Endothelial cell of umbilical vein (primary cell): ENCODE data around the gene ODAPH. TPM values are rescaled to one million over a fixed set of nuclear protein-coding genes. Genes with fewer than 3 reads are reported as not detected.

Experiments used
- BruUV-seq: library from RNA; stranded (reverse); fragments of 400-500 nt; replicated peaks from 2 replicates; lab custom pipeline; 2021; lab: Mats Ljungman, UMichigan
- CTCF ChIA-PET: fragments of 300-600, 350-600 bp; sonication (Branson Sonifier 250); formaldehyde crosslinking; loops from one replicate; lab custom pipeline; 2021; ENCODE audit warnings: antibody characterized with exemption, inconsistent platforms; lab: Charles Lee
- POLR2A ChIA-PET: fragments of 300-600, 350-600 bp; sonication (Branson Sonifier 250); formaldehyde crosslinking; loops from one replicate; lab custom pipeline; 2021; ENCODE audit warnings: antibody characterized with exemption, inconsistent platforms; lab: Charles Lee
- DNase-seq: peaks from one replicate; pipeline ENCODE4 v3.0.0-alpha.2; 2011; ENCODE audit warnings: low read depth, low spot score
- FAIRE-seq: peaks from 2 replicates; lab custom pipeline; 2011; peaks lifted over from hg19 to GRCh38; lab: Jason Lieb, UNC
- H2AFZ ChIP-seq: 2 replicates; pipeline ENCODE4 v1.6.0; 2012; ENCODE audit warnings: low read depth, low read length, control low read depth, inconsistent platforms
- H3K27ac ChIP-seq: 2 replicates; pipeline ENCODE4 v1.5.1; 2011; ENCODE audit warnings: low read depth, mild to moderate bottlenecking, control low read depth, low read length, moderate library complexity; ENCODE audit not compliant: insufficient read depth
- H3K27me3 ChIP-seq, 2 experiments: 2 replicates each; pipeline versions ENCODE4 v1.6.0 to v1.6.1; 2011; ENCODE audit warnings: low read length in 2 of 2, mixed read lengths in 1 of 2; ENCODE audit not compliant: control insufficient read depth in 2 of 2, insufficient read depth in 2 of 2
- H3K36me3 ChIP-seq, 2 experiments: 2 replicates in 1 of 2; 3 replicates in 1 of 2; pipeline ENCODE4 v1.5.1; 2011; ENCODE audit warnings: low read length in 2 of 2, mild to moderate bottlenecking in 1 of 2, moderate library complexity in 1 of 2; ENCODE audit not compliant: control insufficient read depth in 2 of 2, insufficient read depth in 2 of 2; ENCODE audit errors: extremely low read depth in 1 of 2
- H3K4me1 ChIP-seq: 3 replicates; pipeline ENCODE4 v1.5.1; 2011; ENCODE audit warnings: mild to moderate bottlenecking, low read length; ENCODE audit not compliant: control insufficient read depth, insufficient read depth; ENCODE audit errors: extremely low read depth
- H3K4me2 ChIP-seq: 2 replicates; pipeline ENCODE4 v1.6.1; 2011; ENCODE audit warnings: low read length, control low read depth, mixed read lengths; ENCODE audit not compliant: insufficient read depth
- H3K4me3 ChIP-seq, 3 experiments: fragments of 200-600 bp in 1 of 3; sonication (generic), shearing (Covaris generic) in 1 of 3; replicated peaks in 1 of 3; 2 replicates each; pipeline ENCODE4 v1.5.1; 2011 to 2016; ENCODE audit warnings: control low read depth in 3 of 3, low read length in 3 of 3, mild to moderate bottlenecking in 2 of 3, inconsistent platforms in 1 of 3, low read depth in 1 of 3, moderate library complexity in 1 of 3; ENCODE audit not compliant: insufficient read depth in 1 of 3
- H3K79me2 ChIP-seq: 2 replicates; pipeline ENCODE4 v1.6.0; 2012; ENCODE audit warnings: low read length, inconsistent platforms; ENCODE audit not compliant: control insufficient read depth, insufficient read depth
- H3K9ac ChIP-seq: replicated peaks from 2 replicates; pipeline ENCODE3; 2011; ENCODE audit warnings: low read length, control low read depth; ENCODE audit not compliant: insufficient read depth; ENCODE audit errors: extremely low read depth
- H3K9me1 ChIP-seq: replicated peaks from 3 replicates; pipeline ENCODE4 v1.6.0; 2011; ENCODE audit warnings: mild to moderate bottlenecking, low read length; ENCODE audit not compliant: control insufficient read depth, insufficient read depth; ENCODE audit errors: extremely low read depth
- H3K9me3 ChIP-seq: replicated peaks from 2 replicates; pipeline ENCODE4 v1.5.1; 2012; ENCODE audit warnings: low read length, inconsistent platforms; ENCODE audit not compliant: control insufficient read depth, insufficient read depth
- H4K20me1 ChIP-seq: replicated peaks from 2 replicates; pipeline ENCODE3; 2011; ENCODE audit warnings: mild to moderate bottlenecking, low read length; ENCODE audit not compliant: control insufficient read depth, insufficient read depth; ENCODE audit errors: extremely low read depth
- CTCF ChIP-seq, 2 donors: IDR thresholded peaks; 1 replicate in 1 of 2; 2 replicates in 1 of 2; pipeline ENCODE4 v1.5.1; 2011; ENCODE audit warnings: low read length in 2 of 2, mild to moderate bottlenecking in 2 of 2, moderate library complexity in 2 of 2, control low read depth in 1 of 2, inconsistent platforms in 1 of 2, low read depth in 1 of 2; ENCODE audit not compliant: insufficient read depth in 1 of 2; ENCODE audit errors: extremely low read depth in 1 of 2
- EZH2 ChIP-seq: IDR thresholded peaks from 2 replicates; pipeline ENCODE4 v1.6.1; 2012; ENCODE audit warnings: borderline replicate concordance, low read depth, mild to moderate bottlenecking, moderate library complexity, low read length, inconsistent platforms; ENCODE audit not compliant: severe bottlenecking
- FOS ChIP-seq: IDR thresholded peaks from 2 replicates; pipeline ENCODE4 v1.6.1; 2011; ENCODE audit warnings: mild to moderate bottlenecking, low read length, moderate library complexity, borderline replicate concordance; ENCODE audit not compliant: insufficient read depth
- GATA2 ChIP-seq: IDR thresholded peaks from 2 replicates; pipeline ENCODE4 v1.7.0; 2011; ENCODE audit warnings: low read depth, mild to moderate bottlenecking, moderate library complexity, mixed read lengths, low read length; ENCODE audit not compliant: insufficient read length, insufficient read depth
- JUN ChIP-seq: IDR thresholded peaks from 2 replicates; pipeline ENCODE4 v1.6.1; 2011; ENCODE audit warnings: borderline replicate concordance, low read depth; ENCODE audit not compliant: insufficient read length, insufficient read depth
- MAX ChIP-seq: IDR thresholded peaks from 2 replicates; pipeline ENCODE4 v1.6.1; 2011; ENCODE audit not compliant: insufficient read depth, insufficient read length
- MYC ChIP-seq: IDR thresholded peaks from one replicate; pipeline ENCODE4 v1.6.1; 2011; ENCODE audit warnings: mild to moderate bottlenecking, low read depth, low read length
- POLR2A ChIP-seq: IDR thresholded peaks from 2 replicates; pipeline ENCODE4 v1.6.1; 2012; ENCODE audit warnings: low read depth, mild to moderate bottlenecking, control low read depth, low read length
- POLR2AphosphoS5 ChIP-seq: IDR thresholded peaks from 2 replicates; pipeline ENCODE4 v1.6.1; 2012; ENCODE audit warnings: low read depth, mild to moderate bottlenecking, control low read depth, low read length, moderate library complexity; ENCODE audit not compliant: insufficient read depth
- dilution Hi-C: fragments of 300-500 bp; cut with MboI; formaldehyde crosslinking; loops from one replicate; pipeline ENCODE4 v1.15.0; 2019; ENCODE audit warnings: low sequenced_read_pairs; ENCODE audit not compliant: extremely low pct_ligation_motif_present
- intact Hi-C: fragments of 100-400 bp; cut with micrococcal nuclease; formaldehyde crosslinking; loops from one replicate; pipeline ENCODE4 v1.10.0; 2022
- polyA plus RNA-seq, 4 experiments: library from polyadenylated mRNA; depleted of rRNA in 3 of 4; stranded (reverse) in 3 of 4; unstranded in 1 of 4; fragments of >200 nt; gene quantifications; 2 replicates each; pipeline versions ENCODE4 v1.2.1 to v1.2.3, GENCODE V29; 2011 to 2012; ENCODE audit warnings: missing spikeins in 1 of 4
- total RNA-seq: library from RNA; stranded (reverse); gene quantifications from 2 replicates; pipeline ENCODE4 v1.2.3, GENCODE V29; 2021

ODAPH gene
- total and polyA plus RNA-seq, 2 donors (not counting 3 experiments of a cell fraction or from before 2014, with no cell fraction given), result not detected

GRCh38 chr4:75584067-75584466 is 28.2 kb downstream of the ODAPH start:
- POLR2A ChIA-PET, result no interaction called here
- peak; percentile 4 for DNase-seq
- Histone ChIP-seq H3K79me2 (no peaks in the 10 kb centered on the region), H3K27me3 (peaks cover 5 to 11% of the 10 kb centered on the region in 2 experiments), H2AFZ (no peak overlapping the region), H3K36me3 (no peaks in the 10 kb centered on the region), H3K9ac (no peak overlapping the region), H4K20me1 (no peaks in the 10 kb centered on the region), H3K4me1 (no peaks in the 10 kb centered on the region), H3K4me2 (no peak overlapping the region), H3K27ac (no peak overlapping the region), H3K4me3 (no peak overlapping the region), H3K9me1 (no peaks in the 10 kb centered on the region), H3K9me3 (no peaks in the 10 kb centered on the region)
- no peak for TF ChIP-seq EZH2
- TF ChIP-seq POLR2AphosphoS5, result no peak
- TF ChIP-seq JUN, result no peak
- no peak for TF ChIP-seq FOS
- no peak for TF ChIP-seq MYC
- TF ChIP-seq CTCF (IDR thresholded peaks at IDR 0.05; ENCODE audit: extremely low read depth in 1 of 2, insufficient read depth in 1 of 2, low read depth in 1 of 2, low read length in 2 of 2), result no peak
- no peak for TF ChIP-seq POLR2A
- no peak for TF ChIP-seq MAX
- no peak for TF ChIP-seq GATA2
- dilution Hi-C loops (no loop called here), intact Hi-C loops (no loop called here)
- BruUV-seq, result no TSS peak
- CTCF ChIA-PET, result interaction anchor here (0.6 to 1.9 kb wide), 5 partner anchors 9 to 264 kb away, joined by 3 to 6 read pairs (median 3); partner anchors contain the start of gene USO1
- no peak for FAIRE-seq
